ENCODE measurements around the gene SLIT3. TPM values are rescaled to one million over a fixed set of nuclear protein-coding genes. Genes with fewer than 3 reads are reported as not detected.

Gene SLIT3
- polyA plus RNA-seq, 1 of the 3 experiments (the other 2 are of a cell fraction) = 119 TPM

GRCh38 chr5:169287529-169287928, 13.4 kb downstream of the SLIT3 start (continued):
- TF ChIP-seq CHD2 (IDR thresholded peaks at IDR 0.05; ENCODE audit: low read length, partially characterized antibody) (no peak), CTCF (IDR thresholded peaks at IDR 0.05) (no peak)

GRCh38 chr5:169286572-169287300, 14.2 kb downstream of the SLIT3 start:
- Histone ChIP-seq H3K4me1 (ENCODE audit: control insufficient read depth in 1 of 2, insufficient read depth in 2 of 2, low read depth in 1 of 2, low read length in 1 of 2) (peaks cover 0 to 43% of the 10 kb centered on the region in 2 experiments; a peak in 2 of 4 replicates), H3K9ac (no peak overlapping the region), H3K27ac (ENCODE audit: low read depth in 2 of 2, low read length in 1 of 2) (no peak overlapping the region), H2AFZ (ENCODE audit: low read depth) (no peak overlapping the region), H3K4me2 (no peak overlapping the region), H3K9me3 (no peaks in the 10 kb centered on the region), H3K36me3 (replicated peaks in 1 of 2; ENCODE audit: control insufficient read depth in 1 of 2, insufficient read depth in 2 of 2, low read length in 1 of 2) (peaks cover 4 to 35% of the 10 kb centered on the region in 2 experiments), H4K20me1 (ENCODE audit: insufficient read depth) (peaks cover 13% of the 10 kb centered on the region; the same call in 1 of the 2 replicates), H3K4me3 (ENCODE audit: low read depth in 2 of 2, low read length in 1 of 2) (no peak overlapping the region), H3F3A (replicated peaks; ENCODE audit: insufficient read depth) (no peaks in the 10 kb centered on the region), H3K79me2 (ENCODE audit: insufficient read depth) (peaks cover 24% of the 10 kb centered on the region), H3K27me3 (ENCODE audit: insufficient read depth) (no peaks in the 10 kb centered on the region), H3K9me2 (no peaks in the 10 kb centered on the region)
- POLR2A ChIA-PET = no interaction called here
- no peak for TF ChIP-seq RFX5 (IDR thresholded peaks at IDR 0.05; ENCODE audit: low read length)
- no peak for TF ChIP-seq MEF2A (IDR thresholded peaks at IDR 0.05; ENCODE audit: borderline replicate concordance, low read depth)
- no peak for TF ChIP-seq SMC3 (IDR thresholded peaks at IDR 0.05; ENCODE audit: low read depth, low read length)
- no peak for DNase-seq
- CTCF ChIA-PET = interaction anchor here (1.0 to 1.1 kb wide), 3 partner anchors 15 to 339 kb away, joined by 3 to 4 read pairs (median 3); no protein-coding TSS in a partner anchor
- WGBS (ENCODE audit: low lambda C conversion rate) = 94% methylated on average over 11 of the region's 11 CpGs

- Histone ChIP-seq H3K9me2 (no peaks in the 10 kb centered on the region), H4K20me1 (ENCODE audit: insufficient read depth) (no peaks in the 10 kb centered on the region; the same call in 1 of the 2 replicates), H3K4me3 (ENCODE audit: low read depth in 2 of 2, low read length in 1 of 2) (no peak overlapping the region), H2AFZ (ENCODE audit: low read depth) (no peak overlapping the region), H3K4me2 (no peak overlapping the region), H3K4me1 (ENCODE audit: control insufficient read depth in 1 of 2, insufficient read depth in 2 of 2, low read depth in 1 of 2, low read length in 1 of 2) (peaks cover 0 to 39% of the 10 kb centered on the region in 2 experiments; a peak in 2 of 4 replicates), H3K9ac (no peak overlapping the region), H3K79me2 (ENCODE audit: insufficient read depth) (peaks cover 15% of the 10 kb centered on the region), H3K36me3 (replicated peaks in 1 of 2; ENCODE audit: control insufficient read depth in 1 of 2, insufficient read depth in 2 of 2, low read length in 1 of 2) (peaks cover 8 to 49% of the 10 kb centered on the region in 2 experiments), H3F3A (replicated peaks; ENCODE audit: insufficient read depth) (no peaks in the 10 kb centered on the region), H3K27me3 (ENCODE audit: insufficient read depth) (no peaks in the 10 kb centered on the region), H3K9me3 (no peaks in the 10 kb centered on the region), H3K27ac (ENCODE audit: low read depth in 2 of 2, low read length in 1 of 2) (no peak overlapping the region)
- TF ChIP-seq ELF1 (IDR thresholded peaks at IDR 0.05) = no peak
- TF ChIP-seq RCOR1 (IDR thresholded peaks at IDR 0.05; ENCODE audit: low read length) = no peak
- TF ChIP-seq EP300 (IDR thresholded peaks at IDR 0.05; ENCODE audit: borderline replicate concordance in 1 of 2, low read depth in 1 of 2, low read length in 1 of 2) = no peak
- no peak for TF ChIP-seq SMC3 (IDR thresholded peaks at IDR 0.05; ENCODE audit: low read depth, low read length)
- no peak for TF ChIP-seq IRF3 (IDR thresholded peaks at IDR 0.05; ENCODE audit: low read depth, low read length)
- CTCF ChIA-PET = interaction anchor here (1.1 to 2.3 kb wide), 2 partner anchors 15 to 18 kb away, joined by 4 to 7 read pairs; no protein-coding TSS in a partner anchor
- POLR2A ChIA-PET = no interaction called here
- WGBS (ENCODE audit: low lambda C conversion rate) = 89% methylated on average over 6 of the region's 6 CpGs
- no peak for DNase-seq
Measured at GRCh38 chr5:169283887-169284286, 17.1 kb downstream of the SLIT3 start.

Measured in SK-N-SH (cell line).